HFF-Myc (cell line): Measurements from ENCODE around the gene PSMG3.
A peak's percentile ranks its signal among the peaks of the same experiment; 100 is the strongest.

Source experiments
- DNase-seq: peaks from one replicate; pipeline ENCODE4 v3.0.0-alpha.2; 2011; ENCODE audit warnings: low read depth; ENCODE audit errors: extremely low read depth
- H3K4me3 ChIP-seq: replicated peaks from 2 replicates; pipeline ENCODE4 v1.5.1; 2011; ENCODE audit warnings: low read depth, mild to moderate bottlenecking, control low read depth, low read length
- TF ChIP-seq, protein P1 (sequence below): IDR thresholded peaks from 2 replicates; pipeline ENCODE4 v1.5.1; 2012; ENCODE audit warnings: mild to moderate bottlenecking, low read depth, low read length, control low read depth; ENCODE audit errors: missing control alignments

Gene PSMG3

DNA sequence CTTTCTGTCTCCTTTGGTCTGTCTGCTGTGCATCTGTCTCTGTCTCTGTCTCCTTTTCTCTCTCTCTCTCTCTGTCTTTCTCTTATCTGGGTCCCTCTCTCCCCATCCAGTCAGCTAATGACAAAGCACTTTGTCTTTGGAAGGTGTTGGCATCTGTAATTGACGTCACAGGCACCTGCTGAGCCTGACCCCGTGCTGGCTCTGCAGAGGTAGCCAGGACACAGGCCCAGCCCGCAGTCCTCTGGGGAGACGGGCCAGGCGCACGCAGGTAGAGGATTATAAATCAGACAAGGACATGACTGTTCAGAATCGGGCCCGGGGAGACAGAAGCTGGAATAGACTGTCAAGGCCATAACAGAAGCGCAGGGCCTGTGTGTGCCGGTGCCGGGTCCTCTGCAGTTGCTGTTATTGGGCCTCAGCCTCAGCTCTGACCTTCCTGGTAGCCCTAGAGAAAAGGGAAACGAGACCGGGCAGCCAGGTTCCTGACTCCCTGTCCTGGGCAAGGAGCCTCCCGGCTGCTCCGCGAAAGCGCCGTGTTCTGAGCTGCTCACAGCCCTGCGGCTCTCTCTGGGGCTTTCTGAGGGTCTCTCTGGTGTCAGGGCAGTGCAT, 10.7 kb upstream of the PSMG3 start:
- TF ChIP-seq, protein P1, sequence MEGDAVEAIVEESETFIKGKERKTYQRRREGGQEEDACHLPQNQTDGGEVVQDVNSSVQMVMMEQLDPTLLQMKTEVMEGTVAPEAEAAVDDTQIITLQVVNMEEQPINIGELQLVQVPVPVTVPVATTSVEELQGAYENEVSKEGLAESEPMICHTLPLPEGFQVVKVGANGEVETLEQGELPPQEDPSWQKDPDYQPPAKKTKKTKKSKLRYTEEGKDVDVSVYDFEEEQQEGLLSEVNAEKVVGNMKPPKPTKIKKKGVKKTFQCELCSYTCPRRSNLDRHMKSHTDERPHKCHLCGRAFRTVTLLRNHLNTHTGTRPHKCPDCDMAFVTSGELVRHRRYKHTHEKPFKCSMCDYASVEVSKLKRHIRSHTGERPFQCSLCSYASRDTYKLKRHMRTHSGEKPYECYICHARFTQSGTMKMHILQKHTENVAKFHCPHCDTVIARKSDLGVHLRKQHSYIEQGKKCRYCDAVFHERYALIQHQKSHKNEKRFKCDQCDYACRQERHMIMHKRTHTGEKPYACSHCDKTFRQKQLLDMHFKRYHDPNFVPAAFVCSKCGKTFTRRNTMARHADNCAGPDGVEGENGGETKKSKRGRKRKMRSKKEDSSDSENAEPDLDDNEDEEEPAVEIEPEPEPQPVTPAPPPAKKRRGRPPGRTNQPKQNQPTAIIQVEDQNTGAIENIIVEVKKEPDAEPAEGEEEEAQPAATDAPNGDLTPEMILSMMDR, result no peak
- no peak for DNase-seq
- no peak overlapping the region for H3K4me3 ChIP-seq

DNA sequence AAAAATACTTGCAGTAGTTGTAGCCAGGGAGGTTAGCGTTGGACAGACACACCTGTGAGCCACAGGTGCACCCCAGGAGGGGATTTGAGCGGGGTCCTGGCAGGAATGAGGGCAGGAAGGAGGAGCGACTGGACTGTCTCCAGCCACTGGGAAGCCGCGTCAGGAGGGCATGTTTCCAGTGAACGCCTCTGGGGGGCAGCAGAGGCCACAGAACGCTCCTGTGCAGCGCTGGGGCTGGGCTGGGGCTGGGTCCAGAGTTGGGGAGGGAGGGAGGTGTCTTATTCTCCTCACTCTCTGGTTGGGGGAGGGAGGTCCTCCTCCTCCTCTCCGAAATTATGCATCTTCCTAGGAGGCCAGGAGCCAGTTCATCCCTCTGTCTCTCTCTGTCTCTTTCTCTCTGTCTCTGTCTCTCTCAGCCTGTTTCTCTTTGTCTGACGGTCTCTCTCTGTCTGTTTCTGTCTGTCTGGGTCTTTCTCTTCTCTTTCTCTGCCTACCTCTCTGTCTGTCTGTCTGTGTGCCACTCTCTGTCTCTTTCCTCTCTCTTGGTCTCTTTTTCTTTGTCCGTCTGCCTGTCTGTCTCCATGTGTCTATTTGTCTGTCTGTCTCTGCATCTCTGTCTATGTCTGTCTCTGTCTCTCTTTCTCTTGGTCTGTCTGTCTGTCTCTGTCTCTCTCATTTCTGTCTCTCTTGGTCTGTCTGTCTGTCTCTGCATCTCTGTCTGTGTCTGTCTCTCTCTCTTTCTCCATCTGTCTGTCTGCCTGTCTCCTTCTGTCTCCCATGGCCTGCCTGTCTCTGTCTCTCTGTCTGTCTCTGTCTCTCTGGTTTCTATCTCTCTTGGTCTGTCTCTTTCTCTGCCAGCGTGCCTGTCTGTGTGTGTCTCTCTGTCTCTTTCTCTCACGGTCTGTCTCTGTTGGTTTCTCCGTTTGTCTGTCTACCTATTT, 9.9 kb upstream of the PSMG3 start:
- TF ChIP-seq, protein P1, result peak; percentile 85
- no peak for DNase-seq
- H3K4me3 ChIP-seq, result no peak overlapping the region

DNA sequence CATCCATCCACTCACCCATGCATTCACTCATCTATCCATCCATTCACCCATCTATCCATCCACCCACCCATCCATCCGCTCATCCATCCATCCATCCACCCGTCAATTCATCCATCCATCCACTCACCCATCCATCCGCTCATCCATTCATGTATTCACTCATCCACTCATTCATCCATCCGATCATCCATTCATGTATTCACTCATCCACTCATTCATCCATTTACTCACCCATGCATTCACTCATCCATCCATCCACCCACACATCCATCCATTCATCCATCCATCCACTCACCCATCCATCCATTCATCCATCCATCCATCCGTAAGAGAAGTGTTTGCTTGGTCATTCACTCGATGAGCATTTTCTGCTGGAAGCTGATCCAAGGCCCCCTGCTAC, 8.7 kb upstream of the PSMG3 start:
- DNase-seq, result no peak
- no peak overlapping the region for H3K4me3 ChIP-seq
- TF ChIP-seq, protein P1, result no peak

DNA sequence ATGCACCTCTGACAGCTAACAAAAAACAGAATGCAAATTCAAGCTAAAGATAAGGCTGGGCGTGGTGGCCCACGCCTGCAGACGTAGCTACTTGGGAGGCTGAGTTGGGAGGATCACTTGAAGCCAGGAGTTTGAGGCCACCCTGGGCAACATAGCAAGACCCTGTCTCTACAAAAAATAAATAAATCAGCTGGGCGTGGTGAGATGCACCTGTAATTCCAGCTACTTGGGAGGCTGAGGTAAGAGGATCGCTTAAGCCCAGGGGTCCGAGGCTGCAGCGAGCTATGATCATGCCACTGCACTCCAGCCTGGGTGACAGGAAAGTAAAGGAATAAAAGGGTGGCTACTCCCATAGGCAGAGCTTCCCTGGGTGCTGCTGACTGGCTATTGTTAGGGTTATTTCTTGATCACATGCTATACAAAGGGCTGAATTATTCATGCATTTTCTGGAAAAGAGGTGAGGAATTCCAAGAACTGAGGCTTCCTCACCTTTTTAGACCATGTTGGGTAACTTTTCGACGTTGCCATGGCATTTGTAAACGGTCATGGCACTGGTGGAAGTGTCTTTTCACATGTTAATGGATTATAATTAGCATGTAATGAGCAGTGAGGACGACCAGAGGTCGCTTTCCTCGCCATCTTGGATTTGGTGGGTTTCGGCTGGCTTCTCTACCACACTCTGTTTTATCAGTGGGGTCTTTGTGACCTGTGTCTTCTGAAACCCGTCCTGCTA, 6.9 kb upstream of the PSMG3 start:
- H3K4me3 ChIP-seq, result no peak overlapping the region
- DNase-seq, result no peak

DNA sequence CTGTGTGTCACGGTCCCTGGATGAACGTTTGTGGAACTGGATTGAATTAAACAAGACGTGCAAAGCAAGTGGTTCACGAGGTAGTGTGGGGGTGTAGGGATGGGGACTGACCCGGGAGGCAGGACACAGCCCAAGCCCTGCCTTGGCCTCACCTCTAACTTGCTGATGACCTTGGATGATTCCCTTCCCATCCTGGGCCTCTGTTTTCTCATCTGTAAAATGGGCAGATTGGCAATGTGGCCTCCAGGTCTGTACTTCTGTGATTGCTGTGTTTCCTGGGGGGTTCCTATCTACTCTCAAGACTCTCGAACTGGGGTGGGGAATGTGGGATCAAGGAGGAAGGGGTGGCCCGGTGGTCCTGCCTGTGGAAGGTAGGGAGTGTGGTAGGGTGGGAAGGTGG, 6.0 kb upstream of the PSMG3 start:
- TF ChIP-seq, protein P1, result no peak
- no peak for DNase-seq
- H3K4me3 ChIP-seq, result no peak overlapping the region

More for the DNA sequence above, 6.9 kb upstream of the PSMG3 start:
- TF ChIP-seq, protein P1, result no peak

DNA sequence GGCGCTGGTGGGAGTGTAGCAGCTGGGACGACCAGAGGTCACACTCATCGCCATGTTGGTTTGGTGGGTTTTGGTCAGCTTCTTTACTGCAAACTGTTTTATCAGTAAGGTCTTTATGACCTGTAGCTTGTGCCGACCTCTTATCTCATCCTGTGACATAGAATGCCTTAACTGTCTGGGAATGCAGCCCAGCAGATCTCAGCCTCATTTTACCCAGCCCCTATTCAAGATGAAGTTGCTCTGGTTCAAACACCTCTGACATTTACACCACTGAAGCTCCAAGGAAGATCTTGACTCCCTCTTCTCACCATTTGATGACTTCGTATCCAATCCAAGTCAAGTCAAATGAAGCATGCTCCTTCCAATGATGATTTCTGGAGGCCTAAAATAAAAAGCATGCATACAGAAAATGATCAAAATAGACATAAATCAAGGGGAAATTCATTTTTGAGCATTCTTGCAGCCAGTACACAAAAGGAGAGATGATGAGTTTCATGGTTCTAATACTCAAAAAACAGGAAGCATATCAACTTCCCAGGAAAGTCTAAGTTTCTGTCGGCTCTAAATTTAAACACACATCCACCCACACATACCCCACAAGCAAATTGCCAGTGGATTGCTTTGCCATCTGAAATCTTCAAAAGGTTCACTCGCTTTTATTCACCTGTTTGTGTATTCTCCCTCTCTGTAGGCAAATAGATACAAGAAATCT, 2.4 kb upstream of the PSMG3 start:
- H3K4me3 ChIP-seq, result no peak overlapping the region
- DNase-seq, result no peak
- TF ChIP-seq, protein P1, result no peak
